GM19099 (cell line): ENCODE results near the gene PITX2.

Experiments used
- POLR2A ChIP-seq: IDR thresholded peaks from 3 replicates; pipeline ENCODE4 v1.6.1; 2011; ENCODE audit warnings: low read depth; ENCODE audit not compliant: insufficient read length; ENCODE audit errors: extremely low read depth

PITX2 gene

GRCh38 chr4:110621328-110621812 is 1.5 kb downstream of the PITX2 start:
- no peak for TF ChIP-seq POLR2A

DNA sequence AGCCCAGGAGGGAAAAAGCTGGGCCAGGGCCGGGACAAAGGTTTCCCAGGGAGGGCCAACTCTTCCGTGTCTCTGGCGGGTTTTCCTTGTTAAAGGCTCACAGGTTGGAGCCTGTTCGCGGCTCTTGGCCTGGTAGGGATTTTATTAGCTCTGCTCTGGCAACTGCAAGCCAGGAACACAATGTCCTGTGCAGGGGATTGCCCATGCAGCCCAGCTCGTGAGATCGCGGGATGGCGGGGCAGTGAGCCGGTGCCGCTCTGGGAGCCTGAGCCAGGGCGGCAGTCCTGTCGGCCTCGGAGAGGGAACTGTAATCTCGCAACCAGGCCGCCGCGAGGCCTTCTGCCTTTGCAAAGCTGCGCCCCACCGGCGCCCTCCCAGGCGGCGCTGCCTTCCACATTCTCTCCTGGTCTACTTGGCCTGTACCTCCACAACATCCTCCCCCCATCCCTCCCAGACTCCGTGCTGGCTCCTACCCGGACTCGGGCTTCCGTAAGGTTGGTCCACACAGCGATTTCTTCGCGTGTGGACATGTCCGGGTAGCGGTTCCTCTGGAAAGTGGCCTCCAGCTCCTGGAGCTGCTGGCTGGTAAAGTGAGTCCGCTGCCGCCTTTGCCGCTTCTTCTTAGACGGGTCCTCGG is 2.1 kb downstream of the PITX2 start:
- TF ChIP-seq POLR2A = no peak

DNA sequence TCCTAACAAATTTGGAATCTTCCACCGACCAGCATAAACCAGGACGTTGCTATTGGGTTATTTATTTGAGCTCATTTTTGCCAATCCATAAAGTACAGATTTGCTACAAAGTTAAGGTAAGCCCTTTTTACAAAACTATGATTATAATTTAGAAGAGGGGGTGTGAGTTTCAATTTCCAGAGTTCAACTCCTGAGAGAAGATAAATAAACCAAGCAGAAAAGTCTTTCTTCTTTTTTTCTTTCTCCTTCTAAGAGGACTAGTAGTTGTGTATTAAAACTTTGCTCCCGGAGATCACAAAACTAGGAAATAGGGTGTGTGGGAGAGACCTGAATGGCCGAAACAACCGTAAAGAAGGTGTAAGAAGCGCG is 2.6 kb downstream of the PITX2 start:
- TF ChIP-seq POLR2A = no peak

DNA sequence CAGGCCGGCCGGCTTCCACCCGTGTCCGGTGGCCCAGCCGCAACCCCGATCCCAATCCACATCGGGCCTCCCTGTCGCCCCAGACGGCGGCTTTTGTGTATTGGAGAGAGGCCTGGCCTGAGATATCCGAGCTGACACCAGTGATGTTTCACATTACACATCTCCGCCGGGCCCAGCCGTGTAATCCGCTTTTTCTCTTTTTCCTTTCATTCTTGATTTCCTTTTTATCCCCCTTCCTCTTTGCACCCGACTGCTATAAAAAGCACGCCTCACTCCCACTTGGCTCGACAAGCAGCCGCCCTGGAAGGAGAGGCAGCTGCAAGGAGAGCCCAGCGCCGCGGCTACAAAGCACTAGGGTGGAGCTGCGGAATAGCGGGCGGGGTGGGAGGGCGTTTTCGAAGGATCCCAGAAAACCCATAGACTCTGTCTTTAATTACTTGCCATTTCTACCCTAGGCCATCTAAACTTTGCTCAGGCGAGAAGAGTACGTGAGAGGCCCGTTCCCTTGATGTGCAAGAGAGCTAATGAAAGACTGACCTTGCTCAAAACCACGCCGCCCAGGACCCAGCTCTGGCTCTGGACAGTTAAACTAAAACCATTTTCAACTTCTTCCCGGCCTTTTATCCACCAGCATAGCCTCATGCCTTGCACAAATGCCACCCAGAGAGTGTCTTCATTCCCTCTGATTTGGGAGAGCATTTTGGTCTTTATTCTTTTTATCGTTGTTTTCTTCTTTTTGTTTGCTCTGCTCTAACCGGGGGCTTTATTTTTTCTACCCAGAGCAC is 3.2 kb downstream of the PITX2 start:
- no peak for TF ChIP-seq POLR2A

DNA sequence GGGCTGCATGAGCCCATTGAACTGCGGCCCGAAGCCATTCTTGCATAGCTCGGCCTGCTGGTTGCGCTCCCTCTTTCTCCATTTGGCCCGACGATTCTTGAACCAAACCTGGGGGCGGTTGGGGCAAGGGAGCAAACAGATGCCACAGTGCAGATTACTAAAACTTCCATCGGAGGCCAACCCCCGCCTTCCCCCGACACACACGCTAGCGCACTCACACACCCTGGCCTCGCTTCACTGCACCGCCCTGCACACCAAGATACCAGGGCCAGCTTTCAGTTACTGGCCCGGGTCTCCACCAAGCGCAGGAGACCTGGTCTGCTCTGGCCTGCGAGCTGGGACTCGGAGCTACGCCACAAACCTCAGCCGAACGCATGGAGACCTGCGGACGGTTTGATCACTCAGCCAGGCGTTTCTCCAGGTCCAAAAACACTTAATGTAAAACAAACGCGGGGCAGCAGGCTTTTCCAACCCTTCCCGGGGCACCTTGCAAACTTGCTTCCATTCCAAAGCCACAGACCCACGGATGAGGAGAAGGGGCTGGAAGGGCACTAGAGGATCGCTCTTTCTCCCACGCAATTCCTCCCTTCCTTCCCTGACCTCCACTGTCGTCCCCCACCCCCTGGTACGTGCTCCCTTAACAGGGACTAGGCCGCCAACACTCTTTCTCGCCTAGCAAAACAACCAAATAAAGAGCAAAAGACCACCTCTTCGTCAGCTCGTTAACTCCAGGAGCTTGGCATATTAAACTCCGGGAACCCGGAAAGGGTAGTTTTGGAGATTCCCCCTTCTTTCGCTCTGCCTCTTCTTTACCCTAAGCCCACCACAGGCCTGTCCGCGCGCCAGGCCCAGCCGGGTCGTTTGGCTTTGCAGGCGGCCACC is 4.1 kb downstream of the PITX2 start:
- no peak for TF ChIP-seq POLR2A

- no peak for TF ChIP-seq POLR2A
Observed at GRCh38 chr4:110617646-110618580, 5.0 kb downstream of the PITX2 start.

DNA sequence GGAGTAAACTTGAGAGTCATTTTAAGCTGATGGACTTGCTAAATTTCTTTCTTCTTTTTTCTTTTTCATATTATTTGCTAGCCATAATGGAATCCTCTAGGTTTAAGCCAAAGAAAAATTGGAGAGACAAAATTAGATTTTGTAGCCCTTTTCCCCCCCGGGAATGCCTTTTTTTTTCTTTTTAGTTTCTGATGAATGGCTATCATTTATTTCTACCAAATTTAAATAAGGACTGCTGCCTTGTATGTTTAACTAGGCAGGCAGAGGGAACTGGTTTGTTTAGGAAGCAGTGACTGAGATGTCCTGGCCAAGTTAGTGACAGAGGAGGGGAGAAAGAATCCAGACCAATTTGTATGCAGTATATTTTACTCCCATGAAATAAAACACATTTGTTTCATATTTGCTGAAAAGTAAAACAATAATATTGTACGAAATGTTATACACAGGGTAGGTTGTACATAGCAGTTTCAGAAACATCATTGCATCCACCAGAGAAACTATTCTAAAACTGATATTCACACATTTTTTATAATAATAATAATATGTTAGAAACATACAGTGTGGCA is 5.7 kb downstream of the PITX2 start:
- TF ChIP-seq POLR2A = no peak

DNA sequence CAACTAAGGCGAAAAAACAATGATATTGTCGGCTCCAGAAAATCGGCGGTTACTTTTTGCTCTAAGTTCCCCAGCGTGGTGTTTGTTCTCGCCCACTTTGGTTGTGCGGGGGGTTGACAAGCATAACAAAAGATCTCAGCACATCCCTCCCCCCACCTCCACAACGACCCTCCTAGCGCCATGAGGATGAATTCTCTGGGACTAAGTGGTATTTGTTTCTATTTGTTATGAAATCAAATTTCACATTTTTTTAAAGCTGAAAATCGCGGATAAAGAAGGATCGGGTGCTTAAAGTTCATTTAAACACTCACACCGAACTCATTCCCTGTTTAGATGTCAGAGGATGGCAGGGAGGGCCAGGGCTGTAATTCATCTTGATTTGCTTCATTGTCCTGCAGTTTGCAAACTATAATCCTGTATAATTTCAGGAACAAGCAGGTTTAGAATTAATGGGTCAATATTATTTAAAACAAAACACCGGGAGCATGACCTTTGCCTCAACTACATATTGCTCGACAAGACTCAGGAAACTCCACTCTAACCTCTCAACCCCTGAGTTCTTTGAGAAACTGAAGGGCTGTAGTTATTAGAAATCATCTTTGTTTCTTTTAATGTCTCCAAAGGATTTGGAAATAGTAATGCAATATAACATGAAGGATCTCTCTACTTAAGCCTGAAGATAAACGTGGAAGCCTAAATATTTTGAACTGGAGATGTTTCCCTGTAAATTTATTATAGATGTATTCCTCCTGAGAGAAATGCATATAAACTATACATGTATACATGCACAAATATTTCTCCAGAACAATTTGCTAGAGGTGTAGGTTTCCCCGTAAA is 6.4 kb downstream of the PITX2 start:
- no peak for TF ChIP-seq POLR2A

DNA sequence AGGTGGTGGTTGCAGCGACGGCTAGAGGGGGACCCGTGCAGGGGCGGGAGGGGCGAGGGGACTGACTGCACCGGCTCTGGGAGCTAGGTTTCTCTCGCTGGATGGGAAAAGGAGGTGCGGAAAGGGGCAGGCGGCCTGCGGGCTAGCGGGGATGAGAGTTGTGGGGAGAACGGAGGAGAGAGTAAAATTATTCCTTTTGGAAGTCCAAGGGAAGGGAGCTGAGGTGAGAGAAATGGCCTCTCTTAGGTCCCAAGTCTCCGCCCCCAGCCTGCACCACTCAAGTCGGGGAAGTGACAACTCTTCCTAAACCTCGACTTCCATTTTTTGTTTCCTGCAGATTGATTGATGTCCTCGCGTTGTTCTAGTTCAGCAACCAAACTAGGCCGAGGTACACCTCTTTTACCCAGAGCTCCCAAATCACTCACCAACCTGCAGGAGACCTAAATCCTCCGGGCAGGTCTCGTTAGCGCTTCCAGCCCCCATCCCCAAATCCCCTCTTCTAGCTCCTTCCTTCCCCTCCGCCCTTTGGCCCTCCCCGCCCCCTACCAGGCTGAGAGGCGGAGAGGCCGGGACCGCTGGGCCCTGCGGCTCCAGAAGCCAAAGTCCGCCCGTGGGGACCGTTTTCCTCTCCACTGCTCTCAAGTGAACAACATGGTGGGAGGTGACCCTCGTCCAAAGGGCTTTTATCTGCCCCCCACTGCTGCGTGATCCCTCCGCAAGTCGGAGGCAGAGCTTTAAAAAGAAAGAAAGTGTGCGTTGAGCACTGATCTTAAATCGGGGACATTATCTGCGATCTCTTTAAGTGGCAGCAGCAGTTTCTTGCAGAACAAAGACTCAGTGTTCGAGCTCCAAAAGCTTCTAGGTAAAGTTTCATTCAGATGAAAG is 7.3 kb downstream of the PITX2 start:
- TF ChIP-seq POLR2A = no peak

DNA sequence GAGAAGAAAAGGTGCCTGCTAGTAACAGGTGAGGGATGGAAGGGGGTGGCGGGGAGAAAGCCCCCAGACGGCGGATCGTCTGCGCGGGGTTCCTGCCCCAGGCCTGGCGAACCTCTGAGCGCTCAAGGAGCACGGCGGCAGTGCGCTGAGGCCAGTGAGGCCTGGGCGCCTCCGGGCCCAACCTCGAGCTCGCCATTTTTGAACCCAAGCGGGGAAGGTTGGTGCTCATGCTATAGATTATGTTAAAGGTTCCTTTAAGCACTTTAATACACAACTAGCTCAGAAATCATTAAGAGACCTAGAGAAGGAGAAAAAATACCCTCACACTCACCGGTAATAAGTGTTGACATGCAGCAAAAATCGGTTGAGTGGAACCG is 7.9 kb downstream of the PITX2 start:
- no peak for TF ChIP-seq POLR2A

GRCh38 chr4:110614173-110614963 is 8.5 kb downstream of the PITX2 start:
- no peak for TF ChIP-seq POLR2A

GRCh38 chr4:110613745-110614144 is 9.1 kb downstream of the PITX2 start:
- no peak for TF ChIP-seq POLR2A
